Measurements from ENCODE around the gene PRKCH.

DNA sequence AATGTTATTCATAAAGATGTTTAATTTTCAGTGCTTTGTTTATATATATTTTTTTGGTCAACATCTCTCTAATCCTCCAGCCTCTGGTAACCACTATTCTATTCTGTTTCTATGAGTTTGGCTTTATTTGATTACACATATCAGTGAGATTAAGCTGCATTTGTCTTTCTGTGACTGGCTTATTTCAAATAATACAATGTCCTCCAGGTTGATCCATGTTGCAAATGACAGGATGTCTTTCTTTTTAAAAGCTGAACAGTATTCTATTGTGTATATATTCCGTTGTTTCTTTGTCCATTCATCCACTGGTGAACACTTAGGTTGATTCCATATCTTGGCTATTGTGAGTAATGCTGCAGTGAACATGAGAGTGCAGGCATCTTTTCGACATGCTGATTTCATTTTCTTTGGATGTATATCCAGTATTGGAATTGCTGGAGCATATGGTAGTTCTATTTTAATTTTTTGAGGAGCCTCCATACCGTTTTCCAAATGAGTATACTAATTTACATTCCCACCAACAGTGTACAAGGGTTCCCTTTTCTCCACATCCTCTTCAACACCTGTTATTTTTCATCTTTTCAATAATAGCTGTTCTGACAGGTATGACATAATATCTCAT is 142.4 kb downstream of the PRKCH start:
- TF ChIP-seq, protein P1, sequence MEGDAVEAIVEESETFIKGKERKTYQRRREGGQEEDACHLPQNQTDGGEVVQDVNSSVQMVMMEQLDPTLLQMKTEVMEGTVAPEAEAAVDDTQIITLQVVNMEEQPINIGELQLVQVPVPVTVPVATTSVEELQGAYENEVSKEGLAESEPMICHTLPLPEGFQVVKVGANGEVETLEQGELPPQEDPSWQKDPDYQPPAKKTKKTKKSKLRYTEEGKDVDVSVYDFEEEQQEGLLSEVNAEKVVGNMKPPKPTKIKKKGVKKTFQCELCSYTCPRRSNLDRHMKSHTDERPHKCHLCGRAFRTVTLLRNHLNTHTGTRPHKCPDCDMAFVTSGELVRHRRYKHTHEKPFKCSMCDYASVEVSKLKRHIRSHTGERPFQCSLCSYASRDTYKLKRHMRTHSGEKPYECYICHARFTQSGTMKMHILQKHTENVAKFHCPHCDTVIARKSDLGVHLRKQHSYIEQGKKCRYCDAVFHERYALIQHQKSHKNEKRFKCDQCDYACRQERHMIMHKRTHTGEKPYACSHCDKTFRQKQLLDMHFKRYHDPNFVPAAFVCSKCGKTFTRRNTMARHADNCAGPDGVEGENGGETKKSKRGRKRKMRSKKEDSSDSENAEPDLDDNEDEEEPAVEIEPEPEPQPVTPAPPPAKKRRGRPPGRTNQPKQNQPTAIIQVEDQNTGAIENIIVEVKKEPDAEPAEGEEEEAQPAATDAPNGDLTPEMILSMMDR (IDR thresholded peaks at IDR 0.05) = no peak
- TF ChIP-seq POLR2A (IDR thresholded peaks at IDR 0.05) = no peak

Data from body of pancreas (tissue), 4 donors.